Measurements from ENCODE around the gene WDR45B. TPM values are rescaled to one million over a fixed set of nuclear protein-coding genes. Genes with fewer than 3 reads are reported as not detected.
A peak's percentile ranks its signal among the peaks of the same experiment; 100 is the strongest.
"Not testable (repeated sequence)": the region's sequence is repeated elsewhere in the genome, so short reads cannot be mapped to it uniquely, and the experiment has no call there.

WDR45B gene
- total and polyA plus RNA-seq, 9 donors = 43.0 to 99.3 (median 79.3) TPM

GRCh38 chr17:82657926-82658325 is 9.7 kb upstream of the WDR45B start:
- TF ChIP-seq POLR2A (IDR thresholded peaks at IDR 0.05) (no peak), EP300 (IDR thresholded peaks at IDR 0.05) (no peak), CTCF (IDR thresholded peaks at IDR 0.05) (no peak)
- intact Hi-C loops (cut with DNase I) = no loop called here

GRCh38 chr17:82656266-82656665 is 8.0 kb upstream of the WDR45B start:
- no peaks in the 10 kb centered on the region for H3K4me1 ChIP-seq (ENCODE audit: insufficient read depth)
- no peak overlapping the region for H3K27ac ChIP-seq
- no peak for TF ChIP-seq EP300 (IDR thresholded peaks at IDR 0.05)
- no peak for TF ChIP-seq POLR2A (IDR thresholded peaks at IDR 0.05)
- no peak for TF ChIP-seq CTCF (IDR thresholded peaks at IDR 0.05)
- H3K4me3 ChIP-seq = no peak overlapping the region
- H3K27me3 ChIP-seq = no peaks in the 10 kb centered on the region
- no peaks in the 10 kb centered on the region for H3K9me3 ChIP-seq
- no peaks in the 10 kb centered on the region for H3K36me3 ChIP-seq
- WGBS, 3 donors = 82 to 88% (median 85%) methylated on average over 16 of the region's 16 CpGs
- peak in 1 of 5 donors; percentile 32 for DNase-seq
- intact Hi-C loops (cut with DNase I) = no loop called here

More at GRCh38 chr17:82657926-82658325, 9.7 kb upstream of the WDR45B start:
- peak in 1 of 5 donors; percentile 30 for DNase-seq
- no peaks in the 10 kb centered on the region for H3K27me3 ChIP-seq
- no peaks in the 10 kb centered on the region for H3K9me3 ChIP-seq
- H3K4me1 ChIP-seq (ENCODE audit: insufficient read depth) = no peaks in the 10 kb centered on the region
- H3K27ac ChIP-seq = no peak overlapping the region
- no peaks in the 10 kb centered on the region for H3K36me3 ChIP-seq
- WGBS, 3 donors = 92 to 94% (median 94%) methylated on average over 19 of the region's 19 CpGs
- H3K4me3 ChIP-seq = no peak overlapping the region

GRCh38 chr17:82655523-82655922 is 7.3 kb upstream of the WDR45B start:
- Histone ChIP-seq H3K27ac (peak overlapping the region in 1 of 2 donors; percentile 38), H3K27me3 (no peaks in the 10 kb centered on the region), H3K4me1 (ENCODE audit: insufficient read depth) (no peaks in the 10 kb centered on the region), H3K36me3 (no peaks in the 10 kb centered on the region), H3K9me3 (no peaks in the 10 kb centered on the region), H3K4me3 (no peak overlapping the region)
- TF ChIP-seq POLR2A (IDR thresholded peaks at IDR 0.05) = no peak
- TF ChIP-seq CTCF (IDR thresholded peaks at IDR 0.05) = no peak
- TF ChIP-seq EP300 (IDR thresholded peaks at IDR 0.05) = no peak
- intact Hi-C loops (cut with DNase I) = no loop called here
- peak in 1 of 5 donors; percentile 32 for DNase-seq
- WGBS, 3 donors = 66 to 82% (median 68%) methylated on average over 13 of the region's 13 CpGs

GRCh38 chr17:82655038-82655479 is 6.8 kb upstream of the WDR45B start:
- Histone ChIP-seq H3K4me3 (no peak overlapping the region), H3K9me3 (no peaks in the 10 kb centered on the region), H3K27me3 (no peaks in the 10 kb centered on the region), H3K27ac (peak overlapping the region in 1 of 2 donors; percentile 38), H3K36me3 (no peaks in the 10 kb centered on the region), H3K4me1 (ENCODE audit: insufficient read depth) (no peaks in the 10 kb centered on the region)
- intact Hi-C loops (cut with DNase I) = no loop called here
- 45 to 59% (median 54%) methylated on average over 15 of the region's 15 CpGs for WGBS, 3 donors
- TF ChIP-seq EP300 (IDR thresholded peaks at IDR 0.05) (no peak), POLR2A (IDR thresholded peaks at IDR 0.05) (no peak), CTCF (IDR thresholded peaks at IDR 0.05) (no peak)
- DNase-seq = peak in 1 of 5 donors; percentile 45

GRCh38 chr17:82654611-82655010 is 6.4 kb upstream of the WDR45B start:
- H3K9me3 ChIP-seq; H3K36me3 ChIP-seq; H3K27me3 ChIP-seq; H3K4me3 ChIP-seq; intact Hi-C loops (cut with DNase I); H3K4me1 ChIP-seq (ENCODE audit: insufficient read depth): not testable (repeated sequence)
- DNase-seq = peak in 1 of 5 donors; percentile 31
- peak overlapping the region in 1 of 2 donors; percentile 38 for H3K27ac ChIP-seq
- 90 to 93% (median 91%) methylated on average over 6 of the region's 6 CpGs for WGBS, 3 donors

Data from ovary (tissue), 9 donors.